Uterus (tissue), 2 donors: ENCODE results near the gene PIGH.

Source experiments
- POLR2A ChIP-seq, 2 donors: fragments of 450-650 bp; IDR thresholded peaks; one replicate each; pipeline ENCODE4 v1.6.1; 2016; ENCODE audit warnings: antibody characterized with exemption in 2 of 2, mild to moderate bottlenecking in 1 of 2, moderate library complexity in 1 of 2
- TF ChIP-seq, protein P1 (sequence below), 4 experiments: fragments of 200-600 bp in 2 of 4; fragments of 450-650 bp in 2 of 4; sonication (generic) in 2 of 4; IDR thresholded peaks; one replicate each; pipeline ENCODE4 v1.5.1; 2016 to 2019; ENCODE audit warnings: antibody characterized with exemption in 4 of 4, mild to moderate bottlenecking in 2 of 4, moderate library complexity in 1 of 4

DNA sequence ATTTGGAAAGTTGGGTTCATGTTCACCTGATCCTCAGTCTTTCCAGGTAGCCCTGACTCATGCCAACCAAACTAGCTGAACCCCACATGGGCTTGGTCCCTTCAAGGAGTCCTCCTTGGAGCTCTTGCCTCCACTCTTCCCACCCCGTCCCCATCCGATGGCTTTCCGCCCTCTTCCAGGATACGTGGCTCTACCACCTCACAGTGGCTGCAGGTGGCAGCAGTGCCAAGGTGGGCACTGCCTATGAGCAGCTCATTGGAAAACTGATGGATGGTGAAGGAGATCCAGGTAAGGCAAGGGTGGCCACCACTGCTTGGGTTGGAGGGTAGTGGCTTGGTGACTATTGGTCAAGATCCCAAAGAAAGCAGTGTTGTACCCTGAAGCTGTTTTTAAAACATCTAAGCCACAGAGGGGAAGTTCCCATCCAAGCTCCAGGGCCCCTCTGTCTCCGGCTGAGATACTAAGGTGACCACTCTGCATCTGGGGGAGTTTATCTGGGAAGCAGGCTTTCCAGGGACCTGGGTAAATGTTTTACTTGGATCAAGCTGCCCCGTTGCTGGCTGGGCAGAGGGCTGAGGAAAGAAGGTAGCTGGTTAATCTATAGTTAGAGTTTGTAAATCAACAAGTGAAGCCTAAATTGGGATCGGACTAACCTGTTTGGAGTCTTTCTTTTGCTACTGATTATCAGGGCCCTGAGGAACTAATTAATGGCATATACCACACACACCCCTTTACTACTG lies 23.7 kb downstream of the PIGH start:
- TF ChIP-seq POLR2A (IDR thresholded peaks at IDR 0.05), result no peak
- TF ChIP-seq, protein P1, sequence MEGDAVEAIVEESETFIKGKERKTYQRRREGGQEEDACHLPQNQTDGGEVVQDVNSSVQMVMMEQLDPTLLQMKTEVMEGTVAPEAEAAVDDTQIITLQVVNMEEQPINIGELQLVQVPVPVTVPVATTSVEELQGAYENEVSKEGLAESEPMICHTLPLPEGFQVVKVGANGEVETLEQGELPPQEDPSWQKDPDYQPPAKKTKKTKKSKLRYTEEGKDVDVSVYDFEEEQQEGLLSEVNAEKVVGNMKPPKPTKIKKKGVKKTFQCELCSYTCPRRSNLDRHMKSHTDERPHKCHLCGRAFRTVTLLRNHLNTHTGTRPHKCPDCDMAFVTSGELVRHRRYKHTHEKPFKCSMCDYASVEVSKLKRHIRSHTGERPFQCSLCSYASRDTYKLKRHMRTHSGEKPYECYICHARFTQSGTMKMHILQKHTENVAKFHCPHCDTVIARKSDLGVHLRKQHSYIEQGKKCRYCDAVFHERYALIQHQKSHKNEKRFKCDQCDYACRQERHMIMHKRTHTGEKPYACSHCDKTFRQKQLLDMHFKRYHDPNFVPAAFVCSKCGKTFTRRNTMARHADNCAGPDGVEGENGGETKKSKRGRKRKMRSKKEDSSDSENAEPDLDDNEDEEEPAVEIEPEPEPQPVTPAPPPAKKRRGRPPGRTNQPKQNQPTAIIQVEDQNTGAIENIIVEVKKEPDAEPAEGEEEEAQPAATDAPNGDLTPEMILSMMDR (IDR thresholded peaks at IDR 0.05), result no peak
